SKM-1 treated with dmso at 0.1 percent for 144 hours (cell line): ENCODE measurements around the gene GNG4.

ENCODE experiments used
- DNase-seq: peaks from one replicate; lab custom pipeline; 2025; ENCODE audit not compliant: unreplicated experiment; lab: John Stamatoyannopoulos, UW

Gene GNG4

DNA sequence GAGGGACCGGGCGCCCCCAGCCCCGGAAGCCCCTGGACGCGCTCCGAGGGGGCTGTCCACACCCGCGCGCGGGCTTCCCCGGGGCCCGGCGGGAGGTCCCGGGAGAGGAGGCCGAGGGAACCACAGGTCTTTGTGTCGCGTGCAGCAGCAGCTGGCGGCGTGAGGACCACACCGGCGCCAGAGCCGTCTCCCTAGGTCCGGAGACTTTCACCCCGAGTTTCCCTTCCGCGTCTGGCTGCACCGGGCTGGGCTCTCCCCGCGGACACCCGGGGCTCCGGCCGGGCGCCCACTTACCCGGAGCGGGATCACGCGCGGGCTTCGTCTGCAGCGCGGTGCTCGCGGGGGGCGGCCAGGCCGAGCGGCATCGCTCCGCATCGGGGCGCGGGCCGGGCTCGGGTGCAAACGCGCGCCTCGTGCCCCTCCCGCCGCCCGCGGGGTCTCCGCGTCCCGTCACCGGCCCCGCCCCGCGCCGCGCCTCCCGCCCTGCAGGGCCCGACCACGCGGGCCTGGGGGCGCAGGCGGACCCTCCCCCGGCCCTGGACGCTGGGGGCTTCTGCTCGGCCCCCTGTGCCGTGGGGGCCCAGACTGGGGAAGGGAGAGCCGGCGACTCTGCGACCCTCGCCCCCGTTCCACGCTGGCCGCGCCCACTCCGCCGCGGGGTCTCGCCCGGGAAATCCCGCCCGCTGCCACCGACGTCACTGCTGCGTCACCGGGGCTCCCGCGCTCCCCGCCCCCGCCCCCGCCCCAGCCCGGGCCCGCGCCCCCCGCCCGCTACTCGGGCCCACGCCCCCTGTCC lies at the start of gene GNG4:
TSS of gene GNG4 (minus strand) at position 417 of the 796 bp plus-strand sequence. CDS start 65,946 bp downstream, outside the sequence.
- DNase-seq = no peak

DNA sequence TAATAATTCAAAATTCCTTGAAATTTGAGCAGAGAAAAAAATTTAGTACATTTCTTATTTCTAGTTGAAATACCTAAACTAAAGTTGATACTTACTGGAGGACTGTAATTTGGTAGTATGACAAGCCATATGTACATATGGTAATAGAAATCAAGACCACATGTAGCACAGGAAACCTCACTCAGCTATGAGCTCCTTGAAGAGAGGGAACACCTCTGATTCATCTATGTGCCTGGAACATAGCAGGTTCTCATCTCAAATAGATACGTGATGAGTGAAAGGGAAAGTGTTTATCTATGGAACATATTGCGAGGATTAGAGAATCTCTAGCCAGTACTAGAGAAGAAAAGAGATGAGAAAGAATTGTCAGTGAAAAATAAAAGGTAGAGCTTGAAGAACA lies 47.9 kb upstream of the GNG4 start:
- DNase-seq = no peak

DNA sequence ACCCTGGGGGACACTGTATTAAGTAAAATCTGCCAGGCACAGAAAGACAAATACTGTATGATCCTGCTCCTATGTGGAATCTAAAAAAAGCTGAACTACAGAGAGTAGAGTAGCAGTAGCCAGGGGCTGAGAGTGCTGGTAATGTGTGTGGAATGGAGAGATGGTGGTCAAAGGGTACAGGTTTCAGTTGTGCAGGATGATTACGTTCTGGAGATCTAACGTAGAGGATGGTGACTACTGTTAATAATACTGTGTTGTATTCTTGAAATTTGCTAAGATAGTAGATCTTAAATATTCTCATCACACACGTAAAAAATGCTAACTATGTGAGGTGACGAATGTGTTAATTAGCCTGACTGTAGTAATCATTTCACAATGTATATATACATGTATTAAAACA lies 39.8 kb upstream of the GNG4 start:
- no peak for DNase-seq

DNA sequence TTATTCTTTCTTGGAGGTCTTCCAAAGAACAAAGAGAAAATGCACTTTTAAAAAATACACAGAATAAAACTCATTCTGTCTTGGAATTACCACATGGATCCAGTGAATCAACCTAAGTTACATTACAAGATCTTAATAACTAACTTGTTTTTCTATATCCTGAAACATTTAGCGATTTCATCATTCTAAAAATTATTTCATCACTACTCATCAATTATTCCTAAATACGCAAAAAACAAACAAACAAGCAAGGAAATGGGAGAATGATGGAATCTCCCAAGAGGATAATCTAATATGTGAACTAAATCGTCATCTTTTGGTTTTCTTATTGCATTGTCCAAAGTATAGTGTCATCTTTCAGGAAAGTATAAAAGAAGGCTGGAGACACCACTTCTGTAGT lies 38.5 kb upstream of the GNG4 start:
- DNase-seq = no peak

DNA sequence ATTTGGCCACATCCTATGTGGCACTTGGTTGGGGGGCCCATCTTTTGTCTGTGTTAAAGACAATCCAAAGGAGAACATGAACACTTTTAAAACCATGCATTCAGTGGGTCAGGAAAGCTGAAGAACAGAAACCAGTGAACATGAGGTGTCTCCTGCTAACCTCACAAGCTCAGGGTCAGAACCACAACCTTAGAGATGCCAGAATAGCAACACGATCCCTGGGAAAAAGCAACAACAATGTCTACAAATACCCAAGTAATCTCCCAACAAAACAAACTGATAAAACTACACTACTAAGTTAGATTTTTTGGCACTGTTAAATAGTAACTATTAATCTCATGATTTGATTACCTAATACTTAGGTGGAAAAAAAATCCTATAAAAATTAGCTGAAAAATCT lies 34.1 kb upstream of the GNG4 start:
- DNase-seq = no peak

DNA sequence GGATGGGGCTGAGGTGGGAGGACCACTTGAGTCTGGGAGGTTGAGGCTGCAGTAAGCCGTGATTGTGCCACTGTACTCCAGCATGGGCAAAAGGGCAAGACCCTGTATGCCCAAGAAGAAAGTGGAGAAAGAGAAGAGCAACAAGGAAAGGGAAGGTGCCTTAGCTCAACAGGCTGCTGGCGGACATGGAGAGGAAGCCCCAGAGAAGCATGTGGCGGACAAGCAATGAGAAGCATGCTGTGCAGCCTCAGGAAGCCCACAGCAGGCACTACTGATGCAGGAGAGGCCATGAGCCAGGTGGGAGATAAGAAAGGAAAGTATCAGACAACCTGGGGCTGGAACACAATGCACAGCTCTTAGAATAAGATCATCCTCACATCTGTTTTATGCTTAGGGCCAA lies 32.6 kb upstream of the GNG4 start:
- no peak for DNase-seq

DNA sequence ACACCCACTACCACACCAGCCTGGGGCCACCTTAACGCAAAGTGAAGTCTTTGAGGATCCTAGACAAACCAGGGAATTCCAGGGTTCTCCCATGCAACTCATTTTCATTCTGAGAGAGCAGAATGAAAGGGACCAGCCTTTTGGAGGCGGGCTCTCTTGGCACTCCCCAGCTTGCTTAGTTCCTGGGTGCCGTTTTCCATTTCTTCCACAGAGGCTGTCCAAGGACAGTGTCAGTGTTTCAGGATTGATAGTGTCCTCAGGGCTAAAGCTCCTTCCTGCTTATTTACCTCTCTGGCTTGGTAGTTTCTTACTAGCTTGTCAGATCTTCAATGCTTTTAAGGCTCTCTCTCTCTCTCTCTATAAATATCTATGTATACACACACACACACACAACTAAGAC lies 30.1 kb upstream of the GNG4 start:
- DNase-seq = no peak

DNA sequence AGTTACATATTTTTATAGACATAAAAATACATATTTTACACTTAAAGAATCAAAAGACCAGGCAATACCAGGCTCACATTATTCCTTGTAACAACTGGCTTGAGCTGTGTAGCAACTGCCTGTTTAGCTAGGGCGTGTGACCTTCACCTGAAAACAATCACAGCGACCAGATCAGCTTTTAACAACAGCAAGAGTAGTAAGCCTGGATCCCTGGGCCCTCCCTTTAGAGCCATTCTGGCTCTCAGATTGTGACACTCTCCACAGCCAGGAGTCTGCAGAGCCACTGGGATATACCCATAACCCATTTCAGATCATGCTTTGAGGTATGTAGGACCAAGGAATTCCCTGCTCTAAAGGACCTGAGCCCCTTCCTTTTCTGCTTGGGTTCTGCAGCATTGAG lies 29.4 kb upstream of the GNG4 start:
- no peak for DNase-seq

DNA sequence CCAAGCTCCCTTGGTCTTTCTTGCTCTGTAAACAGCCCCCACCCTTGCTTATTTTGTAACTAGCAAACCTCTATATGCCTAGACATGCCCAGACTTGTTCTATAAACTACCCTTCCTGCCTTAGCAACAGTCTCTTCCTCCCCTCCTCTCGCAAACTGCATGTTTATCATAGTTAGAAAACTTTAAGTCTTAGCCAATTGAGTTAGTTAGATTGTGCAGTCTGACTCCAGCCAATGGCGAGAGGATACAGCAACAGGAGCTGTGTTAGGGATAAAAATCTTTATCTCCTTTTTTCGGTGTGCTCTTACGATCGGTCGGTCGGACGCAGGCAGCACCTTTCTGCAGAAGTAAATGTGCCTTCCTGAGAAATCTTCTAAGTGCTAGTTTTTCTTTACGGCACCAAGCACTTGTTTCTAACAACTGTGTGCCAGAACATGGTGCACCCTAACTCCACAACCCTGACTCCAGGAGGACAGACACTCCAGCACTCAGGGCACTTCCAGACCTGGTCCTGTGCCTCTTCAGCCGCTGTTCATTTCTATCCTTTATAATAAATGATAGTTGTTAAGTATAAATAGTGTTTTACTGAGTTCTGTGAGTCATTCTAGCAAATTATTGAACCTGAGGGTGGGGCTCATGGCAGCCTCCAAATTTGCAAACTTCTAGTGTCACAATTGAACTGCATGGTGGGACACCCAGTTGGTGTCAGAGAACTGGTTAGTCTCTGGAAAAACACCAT lies 25.7 kb upstream of the GNG4 start:
- peak; percentile 75 for DNase-seq

DNA sequence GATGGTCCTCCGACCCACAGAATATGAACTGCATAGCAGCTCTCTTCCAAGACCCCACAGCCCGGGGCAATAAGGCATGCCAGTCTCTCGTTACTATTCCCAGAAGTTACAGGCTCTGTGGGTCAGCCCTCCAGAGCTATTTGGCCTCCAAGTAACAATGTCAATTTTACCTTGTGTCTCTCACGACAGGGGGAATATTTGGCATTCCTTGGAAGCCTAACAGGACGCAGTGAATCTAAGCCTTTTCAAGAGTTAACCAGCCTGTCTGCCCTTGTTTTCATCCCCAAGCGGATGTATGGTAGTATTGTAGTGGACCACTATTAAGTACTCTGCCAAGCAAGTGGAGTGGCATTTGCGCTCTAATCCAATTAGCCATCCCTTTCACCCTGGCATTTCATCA lies 24.4 kb upstream of the GNG4 start:
- DNase-seq = no peak

DNA sequence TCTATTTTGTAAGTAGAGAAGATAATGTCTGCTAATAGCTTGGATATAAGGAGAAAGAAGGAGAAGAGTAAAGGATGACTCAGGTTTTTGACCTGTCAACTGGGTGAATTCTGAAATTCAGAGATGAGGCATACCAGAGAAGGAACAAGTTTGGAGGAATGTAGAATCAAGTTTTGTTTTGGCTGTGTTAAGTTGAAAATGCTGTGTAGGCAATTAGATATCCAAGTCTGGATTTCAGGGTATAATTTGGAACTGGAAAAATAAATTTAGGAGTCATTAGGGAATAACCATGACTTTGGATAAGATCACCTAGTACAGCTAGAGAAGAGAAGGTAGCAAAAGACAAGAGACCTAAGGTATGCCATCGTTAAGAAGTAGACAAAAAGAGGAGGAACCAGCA lies 22.4 kb upstream of the GNG4 start:
- no peak for DNase-seq

DNA sequence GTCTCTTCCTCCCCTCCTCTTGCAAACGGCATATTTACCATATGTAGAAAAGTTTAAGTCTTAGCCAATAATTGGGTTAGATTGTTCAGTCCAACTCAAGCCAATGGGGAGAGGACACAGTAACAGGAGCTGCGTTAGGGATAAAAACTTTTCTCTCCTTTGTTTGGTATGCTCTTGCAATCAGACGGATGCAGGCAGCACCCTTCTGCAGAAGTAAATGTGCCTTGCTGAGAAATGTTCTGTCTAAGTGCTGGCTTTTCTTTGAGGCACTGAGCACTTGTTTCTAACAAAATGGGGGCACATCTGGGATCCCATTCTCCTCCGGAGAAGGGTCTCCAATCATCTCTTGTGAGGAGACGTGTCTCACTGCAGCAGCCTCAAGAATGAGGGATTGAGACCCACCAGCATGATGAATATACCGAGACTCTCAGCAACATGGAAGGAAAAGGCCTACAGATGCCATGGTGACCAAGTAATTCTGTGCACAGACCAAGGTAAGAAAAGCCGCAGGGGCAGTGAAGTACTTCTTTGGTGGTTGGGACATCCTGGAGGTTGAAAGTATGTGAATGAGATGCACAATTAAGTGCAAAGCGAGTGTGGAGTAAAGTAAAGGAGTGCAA lies 20.7 kb upstream of the GNG4 start:
- no peak for DNase-seq

DNA sequence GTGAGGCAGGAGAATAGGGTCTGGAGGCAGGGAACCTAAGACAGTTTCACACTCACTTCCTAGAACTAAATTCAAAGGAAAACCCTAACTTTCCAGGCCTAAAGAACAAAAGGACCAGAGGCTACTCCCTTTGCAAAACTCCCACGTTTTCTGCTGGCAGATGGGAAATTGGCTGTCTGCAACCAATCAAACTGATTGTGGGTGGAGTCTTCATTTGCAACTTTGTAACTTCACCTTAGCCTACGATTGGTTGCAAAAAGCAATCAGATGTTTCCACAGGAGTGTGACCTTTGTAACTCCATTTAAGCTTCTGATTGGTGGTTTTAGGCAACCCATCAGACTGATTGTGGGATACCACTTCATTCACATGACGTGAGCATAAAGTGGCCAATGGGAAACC lies 19.7 kb upstream of the GNG4 start:
- DNase-seq = no peak

DNA sequence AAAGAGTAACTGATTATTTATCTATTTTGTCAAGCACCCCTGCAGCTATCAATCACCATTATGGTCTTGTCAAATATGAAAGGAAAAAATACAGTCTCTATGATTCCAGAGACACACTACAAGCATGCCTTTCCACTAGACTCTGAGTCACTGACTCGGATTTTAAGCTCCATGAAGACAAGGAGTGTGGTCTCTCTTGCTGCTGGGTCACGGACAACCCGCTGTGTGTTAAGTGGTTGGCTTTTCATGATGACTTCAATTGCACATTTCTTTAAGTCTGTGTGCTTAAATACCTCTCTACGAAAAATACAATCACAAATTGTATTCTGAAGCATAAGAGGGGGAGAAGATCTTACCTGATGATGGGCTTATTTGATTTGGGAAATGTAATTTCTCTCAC lies 14.0 kb upstream of the GNG4 start:
- no peak for DNase-seq

DNA sequence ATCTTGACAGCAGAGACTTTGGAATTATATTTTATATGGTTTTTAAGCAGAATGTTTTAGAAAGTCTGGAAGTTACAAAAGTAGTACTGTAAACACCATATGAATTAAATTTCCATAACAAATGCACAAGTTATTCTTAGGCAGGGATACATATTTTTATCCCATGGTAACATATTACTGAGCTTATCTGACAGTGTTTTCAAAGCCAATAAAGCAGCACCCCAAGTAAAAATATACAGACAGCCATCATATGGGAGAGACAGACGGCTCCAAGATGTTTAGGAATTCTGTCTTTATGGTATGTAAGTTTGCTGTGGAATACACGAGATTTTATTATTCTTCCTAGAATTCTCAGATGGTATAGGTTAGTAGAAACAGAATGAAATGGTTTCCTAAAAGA lies 12.0 kb upstream of the GNG4 start:
- DNase-seq = no peak

DNA sequence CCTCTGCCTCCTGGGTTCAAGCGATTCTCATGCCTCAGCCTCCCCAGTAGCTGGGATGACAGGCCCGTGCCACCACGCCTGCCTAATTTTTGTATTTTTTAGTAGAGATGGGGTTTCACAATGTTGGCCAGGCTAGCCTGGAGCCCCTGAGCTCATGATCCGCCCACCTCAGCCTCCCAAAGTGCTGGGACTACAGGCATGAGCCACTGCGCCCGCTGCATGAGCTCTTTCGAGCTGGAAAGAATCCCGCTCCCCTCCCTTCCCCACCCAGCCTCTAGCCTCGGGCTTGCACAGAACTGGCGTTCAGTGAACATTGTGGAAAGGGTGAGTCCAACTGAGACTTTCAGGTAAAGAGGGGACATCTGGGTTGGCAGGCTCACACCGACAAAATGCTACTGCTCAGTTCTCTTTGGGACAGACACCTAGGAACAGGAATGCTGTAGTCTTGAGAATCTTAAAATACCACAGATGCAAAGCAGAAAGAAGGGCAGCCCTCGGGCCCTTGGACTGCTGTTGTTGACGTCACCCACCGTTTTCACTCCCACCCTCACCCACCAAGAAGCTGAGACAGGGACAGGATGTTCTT lies 9.7 kb upstream of the GNG4 start:
- no peak for DNase-seq

DNA sequence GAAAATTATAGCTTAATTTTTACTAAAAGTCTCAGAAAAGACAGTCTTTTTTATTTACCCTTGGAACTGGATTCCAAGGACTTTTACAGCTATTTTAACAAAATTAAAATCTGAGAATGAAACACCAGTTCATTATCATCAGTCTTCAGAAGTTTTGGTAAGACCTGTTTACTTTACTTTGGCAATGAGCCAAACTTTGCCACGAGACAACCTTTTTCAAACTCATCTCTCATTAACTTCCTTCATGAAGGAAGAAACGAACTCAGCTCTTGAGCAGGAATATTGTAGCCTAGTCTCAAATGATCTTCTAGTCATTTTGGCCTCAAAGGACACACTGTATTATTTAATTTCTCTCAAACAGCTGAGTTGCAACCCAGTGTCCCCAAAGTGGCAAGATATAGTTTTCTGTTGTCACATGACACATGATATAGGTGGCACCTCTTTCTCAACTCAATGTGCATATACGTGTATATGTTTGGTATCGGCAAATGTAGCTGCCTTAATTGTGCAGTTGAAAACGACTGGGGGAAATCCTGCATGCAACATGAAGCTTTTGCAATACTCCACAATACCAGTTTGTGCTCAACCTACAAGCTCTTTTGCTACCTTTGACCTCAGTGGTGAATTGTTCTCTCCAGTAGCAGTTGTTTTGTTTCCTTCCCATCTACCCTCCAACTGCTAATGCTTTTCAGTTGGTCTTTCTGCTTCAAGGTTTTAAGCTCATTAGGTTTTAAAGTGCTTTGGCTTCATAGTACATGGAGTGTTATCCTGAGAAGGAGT lies 8.4 kb upstream of the GNG4 start:
- DNase-seq = no peak

DNA sequence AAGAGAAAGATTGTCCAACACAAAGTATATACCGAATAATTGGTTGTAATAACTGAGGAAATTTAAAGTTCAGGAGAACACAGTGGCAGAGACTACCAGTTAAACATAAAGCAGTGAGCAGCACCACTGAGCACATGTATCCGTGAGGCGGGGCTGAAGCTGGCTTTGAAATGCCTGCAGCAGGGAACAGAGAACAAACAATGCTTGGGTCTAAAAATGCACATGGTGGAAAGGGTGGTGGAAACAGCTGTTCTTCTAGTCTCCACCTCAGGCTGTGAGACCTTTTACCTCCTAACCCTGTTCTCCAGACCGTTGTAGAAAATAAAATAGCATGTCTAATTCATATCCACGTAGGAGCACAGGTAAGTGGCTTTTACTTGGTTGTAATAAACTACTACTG lies 7.7 kb upstream of the GNG4 start:
- DNase-seq = no peak

DNA sequence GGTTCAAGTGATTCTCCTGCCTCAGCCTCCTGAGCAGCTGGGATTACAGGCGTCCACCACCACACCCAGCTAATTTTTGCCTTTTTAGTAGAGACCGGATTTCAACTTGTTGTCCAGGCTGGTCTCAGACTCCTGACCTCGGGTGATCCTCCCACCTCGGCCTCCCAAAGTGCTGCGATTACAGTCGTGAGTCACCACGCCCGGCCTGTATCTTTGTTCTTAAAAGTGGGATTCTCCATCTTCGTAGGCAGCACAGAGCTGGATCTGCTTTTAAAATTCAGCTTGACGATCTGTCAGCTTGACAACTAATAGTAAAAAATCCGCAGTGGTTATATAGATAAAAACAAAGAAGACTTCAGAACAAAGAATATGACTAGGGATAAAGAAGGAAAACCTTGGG lies 2.8 kb upstream of the GNG4 start:
- DNase-seq = no peak

DNA sequence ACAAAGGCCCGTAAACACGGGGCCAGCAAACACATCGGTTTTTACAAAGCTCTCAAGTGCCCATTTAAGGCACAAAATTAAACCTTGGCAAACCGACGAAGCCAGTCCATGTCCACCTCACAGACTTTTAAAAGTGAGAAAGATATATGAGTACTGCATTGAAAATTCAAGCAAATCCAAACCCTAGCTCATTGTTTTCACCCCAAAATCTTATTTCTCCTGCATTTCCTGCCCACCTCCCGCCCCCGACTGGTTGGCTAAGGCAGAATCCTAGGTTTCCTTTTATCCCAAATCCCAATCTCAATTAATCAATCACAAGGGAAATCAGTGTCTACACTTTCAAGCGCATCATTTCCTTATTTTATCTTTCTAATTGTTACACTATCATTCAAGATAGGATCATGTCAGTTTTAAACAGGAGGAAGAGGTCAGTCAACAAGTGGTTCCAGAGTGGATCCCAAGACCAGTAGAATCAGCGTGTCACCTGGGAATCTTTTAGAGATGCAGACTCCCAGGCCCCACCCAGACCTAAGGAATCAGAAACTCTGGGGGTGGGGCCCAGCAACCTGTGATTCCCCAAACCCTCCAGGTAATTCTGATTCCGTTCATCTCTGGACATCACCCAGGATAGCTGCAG lies 1.7 kb upstream of the GNG4 start:
- no peak for DNase-seq
